HepG2 (cell line): Measurements from ENCODE around the gene LTK. TPM values are rescaled to one million over a fixed set of nuclear protein-coding genes. Genes with fewer than 3 reads are reported as not detected.

Source experiments
- ATF7 ChIP-seq, 2 experiments: fragments of 450-650 bp in 1 of 2; sonication (generic) in 1 of 2; formaldehyde crosslinking in 1 of 2; IDR thresholded peaks; 2 replicates each; pipeline versions ENCODE4 v1.4.0 to v1.6.1; 2016 to 2020; ENCODE audit warnings: antibody characterized with exemption in 1 of 2, mild to moderate bottlenecking in 1 of 2, missing genetic modification reagents in 1 of 2
- MYC ChIP-seq: sonication (generic); formaldehyde crosslinking; IDR thresholded peaks from 2 replicates; pipeline ENCODE4 v1.9.0; 2021; ENCODE audit warnings: missing genetic modification reagents, borderline replicate concordance
- NBN ChIP-seq: fragments of 450-650 bp; conservative IDR thresholded peaks from 2 replicates; pipeline ENCODE4 v1.6.1; 2017
- ZIK1 ChIP-seq: sonication (generic); formaldehyde crosslinking; IDR thresholded peaks from 2 replicates; pipeline ENCODE4 v1.5.0; 2020; ENCODE audit warnings: mild to moderate bottlenecking, low read depth, missing genetic modification reagents, borderline replicate concordance
- ZNF205 ChIP-seq: IDR thresholded peaks from 2 replicates; pipeline ENCODE4 v1.6.1; 2018; ENCODE audit warnings: missing biosample characterization, missing genetic modification reagents
- ZNF589 ChIP-seq: sonication (generic); formaldehyde crosslinking; conservative IDR thresholded peaks from 2 replicates; pipeline ENCODE4 v1.8.0; 2022; ENCODE audit warnings: mild to moderate bottlenecking, moderate library complexity, missing genetic modification reagents
- ZNF672 ChIP-seq: sonication (generic); formaldehyde crosslinking; IDR thresholded peaks from 2 replicates; pipeline ENCODE4 v1.8.1; 2022; ENCODE audit warnings: missing genetic modification reagents
- polyA plus RNA-seq, 8 experiments: library from polyadenylated mRNA; depleted of rRNA in 3 of 8; stranded (reverse) in 7 of 8; unstranded in 1 of 8; fragments of >200 nt; fragmentation: Illumina TruSeq in 4 of 8; extraction: Trizol in 4 of 8; gene quantifications; 2 replicates each; pipeline versions ENCODE4 v1.2.1 to v1.2.3, GENCODE V29; 2011 to 2016; ENCODE audit warnings: low read depth in 4 of 8, missing spikeins in 1 of 8, mixed read lengths in 1 of 8; ENCODE audit not compliant: insufficient read depth in 1 of 8
- total RNA-seq, 5 experiments: library from RNA; depleted of rRNA; stranded (reverse); fragments of >200 nt; fragmentation: Illumina TruSeq; extraction: Trizol; gene quantifications; 2 replicates each; pipeline ENCODE4 v1.2.3, GENCODE V29; 2016; ENCODE audit warnings: low read depth in 1 of 5
- TF ChIP-seq, protein P1 (sequence below): sonication (generic); formaldehyde crosslinking; IDR thresholded peaks from 2 replicates; pipeline ENCODE4 v1.5.1; 2020; ENCODE audit warnings: mild to moderate bottlenecking, missing genetic modification reagents, borderline replicate concordance
- TF ChIP-seq, protein P2 (sequence below): sonication (generic); formaldehyde crosslinking; IDR thresholded peaks from 2 replicates; pipeline ENCODE4 v1.5.0; 2020; ENCODE audit warnings: missing genetic modification reagents
- TF ChIP-seq, protein P3 (sequence below): sonication (generic); formaldehyde crosslinking; IDR thresholded peaks from 2 replicates; pipeline ENCODE4 v1.5.0; 2020; ENCODE audit warnings: missing genetic modification reagents
- TF ChIP-seq, protein P4 (sequence below): sonication (generic); formaldehyde crosslinking; IDR thresholded peaks from 2 replicates; pipeline ENCODE4 v1.4.0; 2020; ENCODE audit warnings: missing genetic modification reagents, borderline replicate concordance
- TF ChIP-seq, protein P5 (sequence below): sonication (generic); IDR thresholded peaks from 2 replicates; pipeline ENCODE4 v1.6.1; 2016; ENCODE audit warnings: low read depth, borderline replicate concordance

LTK gene
- total and polyA plus RNA-seq, 2 of the 13 experiments (the other 11 are each of a cell fraction or from before 2014, with no cell fraction given), result 0.01 TPM; not detected in 1

GRCh38 chr15:41517895-41518449, 4.3 kb upstream of the LTK start (continued):
- TF ChIP-seq, protein P1, sequence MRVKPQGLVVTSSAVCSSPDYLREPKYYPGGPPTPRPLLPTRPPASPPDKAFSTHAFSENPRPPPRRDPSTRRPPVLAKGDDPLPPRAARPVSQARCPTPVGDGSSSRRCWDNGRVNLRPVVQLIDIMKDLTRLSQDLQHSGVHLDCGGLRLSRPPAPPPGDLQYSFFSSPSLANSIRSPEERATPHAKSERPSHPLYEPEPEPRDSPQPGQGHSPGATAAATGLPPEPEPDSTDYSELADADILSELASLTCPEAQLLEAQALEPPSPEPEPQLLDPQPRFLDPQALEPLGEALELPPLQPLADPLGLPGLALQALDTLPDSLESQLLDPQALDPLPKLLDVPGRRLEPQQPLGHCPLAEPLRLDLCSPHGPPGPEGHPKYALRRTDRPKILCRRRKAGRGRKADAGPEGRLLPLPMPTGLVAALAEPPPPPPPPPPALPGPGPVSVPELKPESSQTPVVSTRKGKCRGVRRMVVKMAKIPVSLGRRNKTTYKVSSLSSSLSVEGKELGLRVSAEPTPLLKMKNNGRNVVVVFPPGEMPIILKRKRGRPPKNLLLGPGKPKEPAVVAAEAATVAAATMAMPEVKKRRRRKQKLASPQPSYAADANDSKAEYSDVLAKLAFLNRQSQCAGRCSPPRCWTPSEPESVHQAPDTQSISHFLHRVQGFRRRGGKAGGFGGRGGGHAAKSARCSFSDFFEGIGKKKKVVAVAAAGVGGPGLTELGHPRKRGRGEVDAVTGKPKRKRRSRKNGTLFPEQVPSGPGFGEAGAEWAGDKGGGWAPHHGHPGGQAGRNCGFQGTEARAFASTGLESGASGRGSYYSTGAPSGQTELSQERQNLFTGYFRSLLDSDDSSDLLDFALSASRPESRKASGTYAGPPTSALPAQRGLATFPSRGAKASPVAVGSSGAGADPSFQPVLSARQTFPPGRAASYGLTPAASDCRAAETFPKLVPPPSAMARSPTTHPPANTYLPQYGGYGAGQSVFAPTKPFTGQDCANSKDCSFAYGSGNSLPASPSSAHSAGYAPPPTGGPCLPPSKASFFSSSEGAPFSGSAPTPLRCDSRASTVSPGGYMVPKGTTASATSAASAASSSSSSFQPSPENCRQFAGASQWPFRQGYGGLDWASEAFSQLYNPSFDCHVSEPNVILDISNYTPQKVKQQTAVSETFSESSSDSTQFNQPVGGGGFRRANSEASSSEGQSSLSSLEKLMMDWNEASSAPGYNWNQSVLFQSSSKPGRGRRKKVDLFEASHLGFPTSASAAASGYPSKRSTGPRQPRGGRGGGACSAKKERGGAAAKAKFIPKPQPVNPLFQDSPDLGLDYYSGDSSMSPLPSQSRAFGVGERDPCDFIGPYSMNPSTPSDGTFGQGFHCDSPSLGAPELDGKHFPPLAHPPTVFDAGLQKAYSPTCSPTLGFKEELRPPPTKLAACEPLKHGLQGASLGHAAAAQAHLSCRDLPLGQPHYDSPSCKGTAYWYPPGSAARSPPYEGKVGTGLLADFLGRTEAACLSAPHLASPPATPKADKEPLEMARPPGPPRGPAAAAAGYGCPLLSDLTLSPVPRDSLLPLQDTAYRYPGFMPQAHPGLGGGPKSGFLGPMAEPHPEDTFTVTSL (CRISPR knock-in tag), result no peak
- TF ChIP-seq, protein P2, sequence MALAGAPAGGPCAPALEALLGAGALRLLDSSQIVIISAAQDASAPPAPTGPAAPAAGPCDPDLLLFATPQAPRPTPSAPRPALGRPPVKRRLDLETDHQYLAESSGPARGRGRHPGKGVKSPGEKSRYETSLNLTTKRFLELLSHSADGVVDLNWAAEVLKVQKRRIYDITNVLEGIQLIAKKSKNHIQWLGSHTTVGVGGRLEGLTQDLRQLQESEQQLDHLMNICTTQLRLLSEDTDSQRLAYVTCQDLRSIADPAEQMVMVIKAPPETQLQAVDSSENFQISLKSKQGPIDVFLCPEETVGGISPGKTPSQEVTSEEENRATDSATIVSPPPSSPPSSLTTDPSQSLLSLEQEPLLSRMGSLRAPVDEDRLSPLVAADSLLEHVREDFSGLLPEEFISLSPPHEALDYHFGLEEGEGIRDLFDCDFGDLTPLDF (CRISPR knock-in tag), result no peak
- TF ChIP-seq, protein P3, sequence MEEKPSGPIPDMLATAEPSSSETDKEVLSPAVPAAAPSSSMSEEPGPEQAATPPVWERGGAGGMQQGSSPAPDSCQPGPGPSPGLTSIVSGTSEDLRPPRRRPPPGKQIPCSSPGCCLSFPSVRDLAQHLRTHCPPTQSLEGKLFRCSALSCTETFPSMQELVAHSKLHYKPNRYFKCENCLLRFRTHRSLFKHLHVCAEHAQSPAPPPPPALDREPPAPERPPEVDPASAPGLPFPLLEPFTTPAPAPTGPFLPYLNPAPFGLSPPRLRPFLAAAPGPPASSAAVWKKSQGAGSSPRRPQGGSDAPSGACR (CRISPR knock-in tag), result no peak
- no peak for TF ChIP-seq ZNF672
- no peak for TF ChIP-seq ATF7 (IDR thresholded peaks at IDR 0.05)
- no peak for TF ChIP-seq ATF7 (CRISPR knock-in tag; IDR thresholded peaks at IDR 0.05)
- TF ChIP-seq, protein P4, sequence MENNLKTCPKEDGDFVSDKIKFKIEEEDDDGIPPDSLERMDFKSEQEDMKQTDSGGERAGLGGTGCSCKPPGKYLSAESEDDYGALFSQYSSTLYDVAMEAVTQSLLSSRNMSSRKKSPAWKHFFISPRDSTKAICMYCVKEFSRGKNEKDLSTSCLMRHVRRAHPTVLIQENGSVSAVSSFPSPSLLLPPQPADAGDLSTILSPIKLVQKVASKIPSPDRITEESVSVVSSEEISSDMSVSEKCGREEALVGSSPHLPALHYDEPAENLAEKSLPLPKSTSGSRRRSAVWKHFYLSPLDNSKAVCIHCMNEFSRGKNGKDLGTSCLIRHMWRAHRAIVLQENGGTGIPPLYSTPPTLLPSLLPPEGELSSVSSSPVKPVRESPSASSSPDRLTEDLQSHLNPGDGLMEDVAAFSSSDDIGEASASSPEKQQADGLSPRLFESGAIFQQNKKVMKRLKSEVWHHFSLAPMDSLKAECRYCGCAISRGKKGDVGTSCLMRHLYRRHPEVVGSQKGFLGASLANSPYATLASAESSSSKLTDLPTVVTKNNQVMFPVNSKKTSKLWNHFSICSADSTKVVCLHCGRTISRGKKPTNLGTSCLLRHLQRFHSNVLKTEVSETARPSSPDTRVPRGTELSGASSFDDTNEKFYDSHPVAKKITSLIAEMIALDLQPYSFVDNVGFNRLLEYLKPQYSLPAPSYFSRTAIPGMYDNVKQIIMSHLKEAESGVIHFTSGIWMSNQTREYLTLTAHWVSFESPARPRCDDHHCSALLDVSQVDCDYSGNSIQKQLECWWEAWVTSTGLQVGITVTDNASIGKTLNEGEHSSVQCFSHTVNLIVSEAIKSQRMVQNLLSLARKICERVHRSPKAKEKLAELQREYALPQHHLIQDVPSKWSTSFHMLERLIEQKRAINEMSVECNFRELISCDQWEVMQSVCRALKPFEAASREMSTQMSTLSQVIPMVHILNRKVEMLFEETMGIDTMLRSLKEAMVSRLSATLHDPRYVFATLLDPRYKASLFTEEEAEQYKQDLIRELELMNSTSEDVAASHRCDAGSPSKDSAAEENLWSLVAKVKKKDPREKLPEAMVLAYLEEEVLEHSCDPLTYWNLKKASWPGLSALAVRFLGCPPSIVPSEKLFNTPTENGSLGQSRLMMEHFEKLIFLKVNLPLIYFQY, result no peak
- no peak for TF ChIP-seq ZNF205 (CRISPR knock-in tag)
- TF ChIP-seq, protein P5, sequence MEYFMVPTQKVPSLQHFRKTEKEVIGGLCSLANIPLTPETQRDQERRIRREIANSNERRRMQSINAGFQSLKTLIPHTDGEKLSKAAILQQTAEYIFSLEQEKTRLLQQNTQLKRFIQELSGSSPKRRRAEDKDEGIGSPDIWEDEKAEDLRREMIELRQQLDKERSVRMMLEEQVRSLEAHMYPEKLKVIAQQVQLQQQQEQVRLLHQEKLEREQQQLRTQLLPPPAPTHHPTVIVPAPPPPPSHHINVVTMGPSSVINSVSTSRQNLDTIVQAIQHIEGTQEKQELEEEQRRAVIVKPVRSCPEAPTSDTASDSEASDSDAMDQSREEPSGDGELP, result no peak; the same call in 1 of the 2 replicates
- TF ChIP-seq ZNF589, result no peak
- TF ChIP-seq MYC (CRISPR knock-in tag), result no peak
- TF ChIP-seq NBN, result no peak
- TF ChIP-seq ZIK1 (CRISPR knock-in tag), result no peak
- TF ChIP-seq, all 625 proteins: peak for 29
